NCI-H2196 treated with DMSO at 0.1 percent for 48 hours (cell line): ENCODE measurements around the gene SSH2.

Source experiments
- DNase-seq: peaks from one replicate; lab custom pipeline; 2025; ENCODE audit not compliant: unreplicated experiment; lab: John Stamatoyannopoulos, UW

SSH2 gene

GRCh38 chr17:29582772-29583171, 347.3 kb downstream of the SSH2 start:
- no peak for DNase-seq

- no peak for DNase-seq
Observed at GRCh38 chr17:29582254-29582765, 347.7 kb downstream of the SSH2 start.

GRCh38 chr17:29581583-29582253, 348.3 kb downstream of the SSH2 start:
- no peak for DNase-seq

- no peak for DNase-seq
Observed at GRCh38 chr17:29579866-29580771, 349.9 kb downstream of the SSH2 start.

DNA sequence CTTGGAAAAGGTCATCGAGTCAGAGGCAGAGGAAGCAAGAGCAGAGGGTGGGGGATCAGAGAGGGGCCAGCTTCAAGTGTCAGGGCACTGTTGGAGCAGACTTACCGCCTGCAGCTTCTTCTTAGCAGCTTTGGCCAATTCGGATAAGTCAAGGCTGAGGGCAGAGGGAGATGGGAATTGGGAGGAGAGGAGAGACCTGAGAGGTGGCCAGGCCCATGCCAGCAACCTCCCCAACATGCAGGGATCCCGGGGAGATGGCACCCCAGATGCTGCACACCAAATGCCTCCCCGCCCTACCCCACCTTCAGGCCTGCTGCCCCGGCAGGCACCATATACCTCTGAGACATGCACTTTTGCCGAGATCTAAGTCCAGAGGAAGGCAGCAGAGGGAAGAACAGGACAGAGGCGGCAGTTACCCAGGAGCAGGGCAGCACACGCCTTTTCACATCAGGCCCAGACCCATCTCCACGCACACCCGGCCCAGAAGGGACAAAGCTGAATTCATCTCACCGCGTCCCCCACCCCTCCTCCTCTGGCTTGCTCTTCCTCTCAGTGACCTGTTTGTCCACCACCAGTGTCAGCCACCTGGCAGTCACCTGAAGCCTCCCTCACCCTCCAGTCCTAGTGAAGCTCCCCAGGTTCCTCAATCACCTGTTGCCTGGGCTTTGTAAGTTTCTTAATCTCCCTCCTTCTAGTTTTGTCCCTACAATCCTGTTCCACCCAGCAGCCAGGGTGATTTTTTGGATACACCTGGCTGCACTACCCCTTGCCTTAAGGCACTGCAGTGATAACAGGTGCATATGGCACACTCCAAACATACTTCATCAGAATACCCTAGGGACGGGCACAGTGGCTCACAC, 351.2 kb downstream of the SSH2 start:
- no peak for DNase-seq

DNA sequence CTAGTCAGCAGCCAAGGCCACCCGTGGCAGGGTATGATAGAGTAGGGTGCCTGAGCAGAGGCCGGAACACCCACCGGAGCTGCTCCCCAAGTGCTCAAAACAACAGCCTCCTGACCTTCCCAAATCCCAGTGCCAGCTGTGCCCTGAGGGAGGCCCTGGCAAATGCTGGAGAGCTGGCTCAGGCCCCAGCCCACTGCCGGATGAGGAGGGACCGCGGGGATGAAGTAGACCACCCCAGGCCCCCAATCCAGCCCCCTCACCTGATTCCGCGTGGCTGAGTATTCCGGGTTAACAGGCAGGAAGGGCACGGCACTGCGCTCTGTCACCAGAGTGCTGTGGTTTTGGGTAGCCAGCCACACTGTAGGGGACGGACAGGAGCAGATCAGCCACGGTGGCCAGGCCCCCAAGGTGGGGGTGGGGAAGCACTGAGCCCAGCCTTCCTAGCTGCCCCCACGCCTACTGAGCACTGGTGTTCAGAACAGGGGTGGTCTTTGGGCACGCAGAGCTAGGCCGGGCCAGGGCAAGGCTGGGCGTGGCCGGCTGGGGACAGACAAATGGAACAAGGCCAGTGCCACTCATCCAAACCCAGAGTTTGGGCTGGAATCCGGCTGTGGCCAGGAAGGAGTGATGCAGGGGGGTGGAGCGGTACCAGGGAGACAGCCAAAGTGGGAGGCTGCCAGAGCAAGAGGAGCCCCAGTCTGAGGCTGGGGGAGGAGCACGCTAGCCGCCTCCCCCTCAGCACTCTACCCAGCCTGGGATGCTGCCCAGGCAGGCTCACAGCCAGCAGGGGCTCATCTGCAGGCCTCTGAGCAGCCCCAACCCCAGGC, 352.4 kb downstream of the SSH2 start:
- DNase-seq = no peak

GRCh38 chr17:29577001-29577370, 353.0 kb downstream of the SSH2 start:
- no peak for DNase-seq

DNA sequence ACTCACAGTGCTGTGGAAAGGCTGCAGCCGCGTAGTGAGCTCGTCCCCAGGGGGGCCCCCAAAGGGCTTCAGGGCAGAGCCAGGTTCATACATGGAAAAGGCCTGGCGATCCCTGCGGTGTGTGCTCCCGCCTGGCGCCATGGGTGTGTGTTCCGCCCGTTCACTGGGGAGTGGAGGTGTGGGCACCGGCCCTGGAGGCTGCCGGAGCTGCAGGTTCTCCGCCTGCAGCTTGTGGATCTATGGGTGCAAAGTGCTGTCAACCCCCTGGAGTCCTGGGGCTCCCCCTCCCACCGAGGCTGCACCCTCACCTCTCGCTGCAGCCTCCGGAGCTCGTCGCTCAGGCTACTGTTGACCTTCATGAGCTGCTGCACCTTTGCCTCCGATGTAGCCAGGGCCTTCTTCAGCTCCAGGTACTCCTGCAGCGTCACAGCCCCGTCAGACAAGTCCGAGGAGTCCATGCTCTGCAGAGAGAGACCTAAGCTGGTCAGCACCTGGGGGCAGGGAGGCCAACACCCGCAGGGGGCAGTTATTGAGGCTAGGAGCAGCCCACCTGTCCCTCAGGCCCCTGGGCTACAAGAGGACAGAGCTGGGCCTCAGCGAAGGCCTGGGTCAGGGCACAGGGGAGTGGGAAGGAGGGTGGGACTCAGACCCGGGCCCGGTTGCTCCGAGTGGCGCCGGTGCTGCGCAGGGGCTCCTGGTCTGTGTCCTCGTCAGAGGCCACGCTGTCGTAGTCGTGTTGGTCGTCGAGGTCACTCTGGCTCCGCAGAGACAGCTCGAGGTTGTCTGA, 353.6 kb downstream of the SSH2 start:
- DNase-seq = no peak
